ENCODE data around the gene SSBP1. TPM values are rescaled to one million over a fixed set of nuclear protein-coding genes. Genes with fewer than 3 reads are reported as not detected.

Gene SSBP1
- total RNA-seq, 1 experiment from 2014 or later = 269 TPM

DNA sequence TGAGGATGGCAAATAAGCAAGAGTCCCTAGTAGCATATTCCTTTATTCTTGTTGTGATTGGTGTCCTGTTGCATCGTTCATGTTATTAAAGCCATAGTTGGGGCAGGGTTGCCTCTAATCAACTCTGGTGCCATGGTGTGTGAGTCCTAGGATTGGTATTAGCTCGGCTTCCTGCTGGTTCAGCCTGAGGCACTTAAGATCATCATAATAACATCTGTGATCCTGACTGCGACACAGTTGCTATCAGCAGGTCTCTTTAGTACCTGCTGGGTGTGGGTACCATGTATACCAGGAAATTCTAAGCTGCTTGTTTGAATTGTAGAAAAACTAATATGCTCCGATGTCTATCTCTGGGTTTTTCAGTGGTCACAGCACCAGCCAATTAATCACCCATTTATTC is 28.4 kb upstream of the SSBP1 start:
- no peak overlapping the region for H3K27ac ChIP-seq (ENCODE audit: low read length)
- no peak overlapping the region for H3K4me3 ChIP-seq (ENCODE audit: low read length)
- H3K36me3 ChIP-seq (ENCODE audit: low read depth, low read length) = no peaks in the 10 kb centered on the region
- no peaks in the 10 kb centered on the region for H3K79me2 ChIP-seq (ENCODE audit: low read length)
- H3K4me2 ChIP-seq (ENCODE audit: low read length) = no peak overlapping the region
- no peaks in the 10 kb centered on the region for H3K9me3 ChIP-seq (ENCODE audit: low read length)
- no peaks in the 10 kb centered on the region for H3K27me3 ChIP-seq (ENCODE audit: low read length)
- TF ChIP-seq, protein P1, sequence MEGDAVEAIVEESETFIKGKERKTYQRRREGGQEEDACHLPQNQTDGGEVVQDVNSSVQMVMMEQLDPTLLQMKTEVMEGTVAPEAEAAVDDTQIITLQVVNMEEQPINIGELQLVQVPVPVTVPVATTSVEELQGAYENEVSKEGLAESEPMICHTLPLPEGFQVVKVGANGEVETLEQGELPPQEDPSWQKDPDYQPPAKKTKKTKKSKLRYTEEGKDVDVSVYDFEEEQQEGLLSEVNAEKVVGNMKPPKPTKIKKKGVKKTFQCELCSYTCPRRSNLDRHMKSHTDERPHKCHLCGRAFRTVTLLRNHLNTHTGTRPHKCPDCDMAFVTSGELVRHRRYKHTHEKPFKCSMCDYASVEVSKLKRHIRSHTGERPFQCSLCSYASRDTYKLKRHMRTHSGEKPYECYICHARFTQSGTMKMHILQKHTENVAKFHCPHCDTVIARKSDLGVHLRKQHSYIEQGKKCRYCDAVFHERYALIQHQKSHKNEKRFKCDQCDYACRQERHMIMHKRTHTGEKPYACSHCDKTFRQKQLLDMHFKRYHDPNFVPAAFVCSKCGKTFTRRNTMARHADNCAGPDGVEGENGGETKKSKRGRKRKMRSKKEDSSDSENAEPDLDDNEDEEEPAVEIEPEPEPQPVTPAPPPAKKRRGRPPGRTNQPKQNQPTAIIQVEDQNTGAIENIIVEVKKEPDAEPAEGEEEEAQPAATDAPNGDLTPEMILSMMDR (conservative IDR thresholded peaks at IDR 0.05; ENCODE audit: low read depth, low read length) = no peak
- no peak for TF ChIP-seq EZH2 (IDR thresholded peaks at IDR 0.05; ENCODE audit: low read length, unreplicated experiment)
- ATAC-seq = no peak
- intact Hi-C loops (cut with micrococcal nuclease) = loop anchor here (1.0 kb wide), 1 partner anchor 55 kb away; no protein-coding TSS in a partner anchor
- H2AFZ ChIP-seq (ENCODE audit: low read length) = no peak overlapping the region
- no peak overlapping the region for H3K9ac ChIP-seq (ENCODE audit: low read length)
- no peaks in the 10 kb centered on the region for H4K20me1 ChIP-seq (ENCODE audit: low read length)
- DNase-seq = no peak
- peaks cover 8% of the 10 kb centered on the region for H3K4me1 ChIP-seq (ENCODE audit: insufficient read depth, low read length)
- H3F3A ChIP-seq (ENCODE audit: low read length, unreplicated experiment) = no peaks in the 10 kb centered on the region
- H3K9me2 ChIP-seq (replicated peaks; ENCODE audit: low read length) = no peaks in the 10 kb centered on the region
- ChIA-PET CTCF (interaction anchor here (0.7 to 1.1 kb wide), 3 partner anchors 13 to 55 kb away, joined by 3 to 7 read pairs (median 4); no protein-coding TSS in a partner anchor), POLR2A (ENCODE audit: unreplicated experiment) (no interaction called here)
- no TSS peak for BruUV-seq (replicated peaks)

- no peak for TF ChIP-seq EZH2 (IDR thresholded peaks at IDR 0.05; ENCODE audit: low read length, unreplicated experiment)
- TF ChIP-seq, protein P1 (conservative IDR thresholded peaks at IDR 0.05; ENCODE audit: low read depth, low read length) = peak; percentile 47; the same call in 1 of the 2 replicates
- no peak for TF ChIP-seq EZH2phosphoT487 (IDR thresholded peaks at IDR 0.05; ENCODE audit: borderline replicate concordance, low read length)
- Histone ChIP-seq H2AFZ (ENCODE audit: low read length) (no peak overlapping the region), H3K4me1 (ENCODE audit: insufficient read depth, low read length) (peaks cover 3% of the 10 kb centered on the region), H3K4me2 (ENCODE audit: low read length) (no peak overlapping the region), H4K20me1 (ENCODE audit: low read length) (no peaks in the 10 kb centered on the region), H3K36me3 (ENCODE audit: low read depth, low read length) (no peaks in the 10 kb centered on the region), H3F3A (ENCODE audit: low read length, unreplicated experiment) (no peaks in the 10 kb centered on the region), H3K27ac (ENCODE audit: low read length) (no peak overlapping the region), H3K79me2 (ENCODE audit: low read length) (no peaks in the 10 kb centered on the region), H3K27me3 (ENCODE audit: low read length) (no peaks in the 10 kb centered on the region), H3K9me2 (replicated peaks; ENCODE audit: low read length) (no peaks in the 10 kb centered on the region), H3K4me3 (ENCODE audit: low read length) (no peak overlapping the region), H3K9ac (ENCODE audit: low read length) (no peak overlapping the region), H3K9me3 (ENCODE audit: low read length) (no peaks in the 10 kb centered on the region)
- ATAC-seq (no peak), DNase-seq (no peak)
- CTCF ChIA-PET = interaction anchor here (0.9 to 1.1 kb wide), 2 partner anchors 14 to 56 kb away, joined by 4 to 7 read pairs; no protein-coding TSS in a partner anchor
- no TSS peak for BruUV-seq (replicated peaks)
- intact Hi-C loops (cut with micrococcal nuclease) = loop anchor here (1.0 kb wide), 1 partner anchor 56 kb away; no protein-coding TSS in a partner anchor
- POLR2A ChIA-PET (ENCODE audit: unreplicated experiment) = no interaction called here
Measured at GRCh38 chr7:141710301-141710700, 27.9 kb upstream of the SSBP1 start.

DNA sequence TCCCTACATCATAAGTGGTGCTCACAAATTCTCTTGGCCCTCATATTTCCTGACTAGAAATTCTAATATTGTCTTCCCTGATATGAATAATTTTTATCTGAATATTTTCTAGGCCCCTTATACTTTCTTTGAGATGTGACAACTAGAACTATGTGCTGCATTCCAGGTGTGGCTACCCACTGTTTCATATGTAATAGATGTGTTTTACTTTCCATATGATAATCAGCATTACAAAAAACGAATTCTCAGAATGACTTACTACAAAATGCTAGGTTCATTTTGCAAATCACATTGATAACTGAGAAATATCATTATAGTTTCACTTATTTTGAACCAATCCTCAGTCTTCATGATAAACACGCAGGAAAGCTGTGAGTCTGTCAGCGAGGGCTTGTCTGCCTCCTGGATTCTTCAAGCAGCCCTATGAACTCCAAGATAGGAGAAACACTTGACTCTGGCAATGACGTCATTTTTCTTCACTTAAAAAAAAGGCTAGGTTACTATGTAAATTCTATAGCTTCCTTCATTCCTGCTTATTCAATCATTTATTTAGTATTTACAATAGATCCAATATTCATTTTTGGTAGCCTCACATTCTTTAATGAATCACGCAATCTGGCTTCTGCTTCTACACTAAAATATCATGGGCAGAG is 25.4 kb upstream of the SSBP1 start:
- H3K27me3 ChIP-seq (ENCODE audit: low read length) = 0 out of 2 replicates have a peak, but pooled peaks cover 7% of the 10 kb centered on the region
- no peaks in the 10 kb centered on the region for H3K4me1 ChIP-seq (ENCODE audit: insufficient read depth, low read length)
- H3K4me3 ChIP-seq (ENCODE audit: low read length) = no peak overlapping the region
- no peaks in the 10 kb centered on the region for H3F3A ChIP-seq (ENCODE audit: low read length, unreplicated experiment)
- no peaks in the 10 kb centered on the region for H3K79me2 ChIP-seq (ENCODE audit: low read length)
- no peak for DNase-seq
- ChIA-PET CTCF (no interaction called here), POLR2A (ENCODE audit: unreplicated experiment) (no interaction called here)
- BruUV-seq (replicated peaks) = no TSS peak
- H3K9ac ChIP-seq (ENCODE audit: low read length) = no peak overlapping the region
- TF ChIP-seq EZH2 (IDR thresholded peaks at IDR 0.05; ENCODE audit: low read length, unreplicated experiment) (no peak), EZH2phosphoT487 (IDR thresholded peaks at IDR 0.05; ENCODE audit: borderline replicate concordance, low read length) (no peak)
- TF ChIP-seq, protein P1 (conservative IDR thresholded peaks at IDR 0.05; ENCODE audit: low read depth, low read length) = no peak
- no peaks in the 10 kb centered on the region for H3K9me3 ChIP-seq (ENCODE audit: low read length)
- H3K9me2 ChIP-seq (replicated peaks; ENCODE audit: low read length) = no peaks in the 10 kb centered on the region
- no peak for ATAC-seq
- H3K36me3 ChIP-seq (ENCODE audit: low read depth, low read length) = no peaks in the 10 kb centered on the region
- H3K4me2 ChIP-seq (ENCODE audit: low read length) = no peak overlapping the region
- H4K20me1 ChIP-seq (ENCODE audit: low read length) = no peaks in the 10 kb centered on the region
- no peak overlapping the region for H2AFZ ChIP-seq (ENCODE audit: low read length)
- intact Hi-C loops (cut with micrococcal nuclease) = no loop called here
- H3K27ac ChIP-seq (ENCODE audit: low read length) = no peak overlapping the region
